WERI-Rb-1 (cell line): Measurements from ENCODE around the gene RBM4B.
A peak's percentile ranks its signal among the peaks of the same experiment; 100 is the strongest.

ENCODE experiments used
- DNase-seq: peaks from one replicate; pipeline ENCODE4 v3.0.0-alpha.2; 2020
- H3K27ac ChIP-seq: fragments of 250-450 bp; sonication (Bioruptor Pico); 2 replicates; pipeline ENCODE4 v1.5.1; 2020; ENCODE audit warnings: mild to moderate bottlenecking, moderate library complexity
- H3K27me3 ChIP-seq: fragments of 250-450 bp; sonication (Bioruptor Pico); 2 replicates; pipeline ENCODE4 v1.5.1; 2021; ENCODE audit warnings: mild to moderate bottlenecking, low read depth, moderate library complexity; ENCODE audit not compliant: insufficient read depth, severe bottlenecking
- H3K36me3 ChIP-seq: fragments of 250-450 bp; sonication (Bioruptor Pico); 2 replicates; pipeline ENCODE4 v1.5.1; 2020; ENCODE audit warnings: mild to moderate bottlenecking, moderate library complexity
- H3K4me3 ChIP-seq: 2 replicates; pipeline ENCODE4 v1.5.1; 2011; ENCODE audit warnings: low read depth, mild to moderate bottlenecking, control low read depth, low read length
- H3K9me3 ChIP-seq: fragments of 250-450 bp; sonication (Bioruptor Pico); 2 replicates; pipeline ENCODE4 v1.5.1; 2021; ENCODE audit warnings: mild to moderate bottlenecking, moderate library complexity; ENCODE audit not compliant: severe bottlenecking
- TF ChIP-seq, protein P1 (sequence below): IDR thresholded peaks from 2 replicates; pipeline ENCODE4 v1.5.1; 2011; ENCODE audit warnings: low read depth, mild to moderate bottlenecking, control low read depth, inconsistent platforms, low read length

Gene RBM4B

DNA sequence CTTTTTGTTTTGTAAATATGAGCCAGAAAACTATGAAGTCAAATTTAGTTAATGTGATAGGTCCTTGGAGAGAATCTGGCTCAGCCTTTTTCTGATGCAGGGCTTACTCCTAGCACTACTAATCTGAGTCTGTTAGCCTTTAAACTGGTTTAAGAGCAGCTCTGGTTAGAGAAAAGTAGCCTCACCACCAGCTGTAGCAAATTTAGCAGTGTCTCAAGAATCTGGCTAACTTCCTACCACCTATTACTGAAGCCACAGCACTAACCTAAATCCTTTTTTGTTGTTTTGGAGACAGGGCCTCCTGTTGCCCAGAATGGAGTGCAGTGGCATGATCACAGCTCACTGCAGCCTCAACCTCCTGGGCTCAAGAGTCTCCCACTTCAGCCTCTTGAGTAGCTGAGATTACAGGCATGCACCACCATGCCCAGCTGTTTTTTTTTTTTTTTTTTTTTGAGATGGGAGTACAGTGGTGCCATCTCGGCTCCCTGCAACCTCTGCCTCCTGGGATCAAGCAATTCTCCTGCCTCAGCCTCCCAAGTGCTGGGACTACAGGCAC, 13.9 kb downstream of the RBM4B start:
- Histone ChIP-seq H3K4me3 (no peak overlapping the region), H3K9me3 (no peaks in the 10 kb centered on the region), H3K27ac (0 out of 2 replicates have a peak overlapping the region, but pooled peaks have one; percentile 6), H3K36me3 (peaks cover 97% of the 10 kb centered on the region), H3K27me3 (no peaks in the 10 kb centered on the region)
- no peak for DNase-seq
- TF ChIP-seq, protein P1, sequence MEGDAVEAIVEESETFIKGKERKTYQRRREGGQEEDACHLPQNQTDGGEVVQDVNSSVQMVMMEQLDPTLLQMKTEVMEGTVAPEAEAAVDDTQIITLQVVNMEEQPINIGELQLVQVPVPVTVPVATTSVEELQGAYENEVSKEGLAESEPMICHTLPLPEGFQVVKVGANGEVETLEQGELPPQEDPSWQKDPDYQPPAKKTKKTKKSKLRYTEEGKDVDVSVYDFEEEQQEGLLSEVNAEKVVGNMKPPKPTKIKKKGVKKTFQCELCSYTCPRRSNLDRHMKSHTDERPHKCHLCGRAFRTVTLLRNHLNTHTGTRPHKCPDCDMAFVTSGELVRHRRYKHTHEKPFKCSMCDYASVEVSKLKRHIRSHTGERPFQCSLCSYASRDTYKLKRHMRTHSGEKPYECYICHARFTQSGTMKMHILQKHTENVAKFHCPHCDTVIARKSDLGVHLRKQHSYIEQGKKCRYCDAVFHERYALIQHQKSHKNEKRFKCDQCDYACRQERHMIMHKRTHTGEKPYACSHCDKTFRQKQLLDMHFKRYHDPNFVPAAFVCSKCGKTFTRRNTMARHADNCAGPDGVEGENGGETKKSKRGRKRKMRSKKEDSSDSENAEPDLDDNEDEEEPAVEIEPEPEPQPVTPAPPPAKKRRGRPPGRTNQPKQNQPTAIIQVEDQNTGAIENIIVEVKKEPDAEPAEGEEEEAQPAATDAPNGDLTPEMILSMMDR: no peak

DNA sequence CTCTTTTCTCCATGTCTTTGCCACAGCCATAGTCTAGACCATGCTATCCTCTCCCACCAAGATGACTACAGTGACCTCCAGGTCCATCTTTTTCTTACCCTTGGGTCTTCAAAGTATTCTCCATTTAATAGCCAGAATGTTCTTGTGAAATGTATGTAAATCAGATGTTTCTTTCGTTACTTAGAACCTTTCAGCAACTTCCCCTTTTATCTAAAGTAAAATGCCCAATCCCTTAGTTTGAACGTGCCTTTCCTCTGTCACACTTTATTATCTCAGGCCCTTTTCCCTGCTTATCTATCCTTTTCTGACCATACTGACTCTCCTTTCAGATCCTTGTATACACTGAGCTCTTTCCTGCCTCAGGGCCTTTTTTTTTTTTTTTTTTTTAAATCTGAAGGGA, 17.9 kb downstream of the RBM4B start:
- Histone ChIP-seq H3K4me3 (no peak overlapping the region), H3K27ac (no peak overlapping the region), H3K27me3 (no peaks in the 10 kb centered on the region), H3K36me3 (peaks cover 92% of the 10 kb centered on the region), H3K9me3 (no peaks in the 10 kb centered on the region)
- no peak for DNase-seq
- TF ChIP-seq, protein P1: no peak

DNA sequence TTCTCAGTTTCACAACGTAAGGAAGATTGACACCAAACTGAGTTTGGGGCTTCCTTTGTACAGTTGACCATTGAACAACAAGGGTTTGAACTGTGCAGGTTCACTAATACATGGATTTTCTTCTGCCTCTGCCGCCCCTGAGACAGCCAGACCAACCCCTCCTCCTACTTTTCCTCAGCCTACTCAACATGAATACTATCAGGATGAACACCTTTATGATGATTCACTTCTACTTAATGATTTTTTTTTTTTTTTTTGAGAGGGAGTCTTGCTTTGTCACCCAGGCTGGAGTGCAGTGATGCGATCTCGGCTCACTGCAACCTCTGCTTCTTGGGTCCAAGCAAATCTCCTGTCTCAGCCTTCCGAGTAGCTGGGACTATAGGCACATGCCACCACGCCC, 24.6 kb downstream of the RBM4B start:
- TF ChIP-seq, protein P1: no peak
- DNase-seq: no peak
- Histone ChIP-seq H3K36me3 (peaks cover 92% of the 10 kb centered on the region), H3K9me3 (no peaks in the 10 kb centered on the region), H3K27me3 (no peaks in the 10 kb centered on the region), H3K27ac (no peak overlapping the region), H3K4me3 (no peak overlapping the region)

DNA sequence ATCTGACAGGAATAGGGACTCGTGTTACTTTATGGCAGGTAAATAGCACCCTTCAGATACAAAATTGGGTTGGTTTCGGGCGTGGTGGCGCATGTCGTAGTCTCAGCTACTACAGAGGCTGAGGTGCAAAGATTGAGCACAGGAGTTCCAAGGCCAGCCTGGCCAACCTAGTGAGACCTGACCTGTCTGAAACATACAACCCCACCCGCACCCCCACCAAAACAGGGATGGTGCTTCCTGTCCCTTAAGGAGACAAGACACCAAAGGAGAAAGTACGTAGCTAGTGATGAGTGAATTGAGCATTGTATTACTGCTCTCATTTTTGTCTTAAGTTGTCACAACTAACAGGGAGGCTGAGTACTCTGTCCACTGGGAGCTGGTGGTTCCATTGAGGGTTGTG, 25.0 kb downstream of the RBM4B start:
- Histone ChIP-seq H3K9me3 (no peaks in the 10 kb centered on the region), H3K27me3 (no peaks in the 10 kb centered on the region), H3K36me3 (peaks cover 92% of the 10 kb centered on the region), H3K27ac (no peak overlapping the region), H3K4me3 (no peak overlapping the region)
- TF ChIP-seq, protein P1: no peak
- DNase-seq: no peak

DNA sequence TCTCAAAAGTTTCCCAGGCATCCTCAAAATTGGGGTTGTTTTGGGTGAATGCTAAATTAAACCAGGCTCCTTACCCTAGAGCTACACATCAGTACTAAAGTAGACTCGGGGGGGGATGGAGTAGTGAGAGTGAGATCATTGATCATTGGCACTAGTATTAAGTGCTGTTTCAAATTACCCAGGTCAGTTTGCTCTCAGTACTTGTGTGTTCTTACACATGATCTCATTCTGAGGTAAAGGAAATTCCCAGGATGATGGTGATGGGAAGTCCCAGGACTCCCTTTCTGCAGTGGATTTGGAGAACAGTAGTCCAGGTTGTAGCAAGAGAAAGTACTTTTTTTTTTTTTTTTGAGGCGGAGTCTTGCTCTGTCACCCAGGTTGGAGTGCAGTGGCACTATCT, 26.7 kb downstream of the RBM4B start:
- no peak overlapping the region for H3K27ac ChIP-seq
- TF ChIP-seq, protein P1: no peak
- H3K36me3 ChIP-seq: peaks cover 94% of the 10 kb centered on the region
- DNase-seq: no peak
- H3K4me3 ChIP-seq: no peak overlapping the region
- no peaks in the 10 kb centered on the region for H3K9me3 ChIP-seq
- H3K27me3 ChIP-seq: no peaks in the 10 kb centered on the region

DNA sequence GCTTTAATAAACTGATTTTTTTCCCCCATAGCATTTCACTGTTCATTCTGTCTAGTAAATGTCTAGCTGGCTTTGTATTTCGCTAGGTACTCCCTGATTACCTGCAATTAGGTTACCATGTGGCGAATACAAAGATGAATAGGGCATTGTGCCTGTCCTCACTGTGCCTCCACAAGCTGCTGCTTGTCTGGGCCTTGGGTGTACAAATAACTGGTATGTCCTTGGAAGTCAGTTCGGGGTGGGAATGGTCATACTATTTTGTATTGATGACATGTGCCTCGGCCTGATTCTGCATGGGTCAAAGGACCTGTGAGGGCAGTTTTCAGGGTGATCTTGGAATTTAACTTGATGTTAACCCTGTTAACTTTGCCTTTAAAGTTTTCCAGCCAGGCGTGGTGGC, 27.8 kb downstream of the RBM4B start:
- no peak overlapping the region for H3K4me3 ChIP-seq
- H3K36me3 ChIP-seq: peaks cover 97% of the 10 kb centered on the region
- TF ChIP-seq, protein P1: no peak
- DNase-seq: no peak
- H3K9me3 ChIP-seq: no peaks in the 10 kb centered on the region
- H3K27ac ChIP-seq: no peak overlapping the region
- no peaks in the 10 kb centered on the region for H3K27me3 ChIP-seq
